Tongue (tissue), 2 donors: Measurements from ENCODE around the gene SCIMP. TPM values are rescaled to one million over a fixed set of nuclear protein-coding genes. Genes with fewer than 3 reads are reported as not detected.
A peak's percentile ranks its signal among the peaks of the same experiment; 100 is the strongest.
"Not testable (repeated sequence)": the region's sequence is repeated elsewhere in the genome, so short reads cannot be mapped to it uniquely, and the experiment has no call there.

ENCODE experiments used
- DNase-seq: peaks from one replicate; pipeline ENCODE4 v3.0.0-alpha.2; 2015
- total RNA-seq: library from RNA; depleted of rRNA; stranded (reverse); fragments of >200 nt; gene quantifications from one replicate; pipeline ENCODE4 v1.2.3, GENCODE V29; 2014

Gene SCIMP
- total RNA-seq, 1 donor from 2014 or later: not detected

- no peak for DNase-seq
These were observed 2.9 kb upstream of the SCIMP start for GRCh38 chr17:5237541-5238016.

GRCh38 chr17:5236938-5237540, 2.4 kb upstream of the SCIMP start:
- no peak for DNase-seq

GRCh38 chr17:5233492-5233891, 1.2 kb downstream of the SCIMP start:
- DNase-seq: not testable (repeated sequence)

- no peak for DNase-seq
These were observed 7.5 kb downstream of the SCIMP start for GRCh38 chr17:5226940-5227878.

- no peak for DNase-seq
These were observed 8.8 kb downstream of the SCIMP start for GRCh38 chr17:5225668-5226457.

GRCh38 chr17:5221912-5222311, 12.7 kb downstream of the SCIMP start:
- not testable (repeated sequence) for DNase-seq

- no peak for DNase-seq
These were observed 14.6 kb downstream of the SCIMP start for GRCh38 chr17:5220074-5220473.

- DNase-seq: no peak
These were observed 15.1 kb downstream of the SCIMP start for GRCh38 chr17:5219536-5219935.

GRCh38 chr17:5217562-5217961, 17.1 kb downstream of the SCIMP start:
- not testable (repeated sequence) for DNase-seq

- DNase-seq: no peak
These were observed 23.2 kb downstream of the SCIMP start for GRCh38 chr17:5211458-5211857.

GRCh38 chr17:5210614-5211252, 23.9 kb downstream of the SCIMP start:
- DNase-seq: no peak

GRCh38 chr17:5210091-5210490, 24.6 kb downstream of the SCIMP start:
- no peak for DNase-seq

GRCh38 chr17:5209396-5209795, 25.3 kb downstream of the SCIMP start:
- no peak for DNase-seq

GRCh38 chr17:5203908-5204294, 30.8 kb downstream of the SCIMP start:
- DNase-seq: no peak

- DNase-seq: no peak
These were observed 31.3 kb downstream of the SCIMP start for GRCh38 chr17:5203178-5203907.

GRCh38 chr17:5201011-5201410, 33.6 kb downstream of the SCIMP start:
- DNase-seq: no peak

GRCh38 chr17:5200360-5200759, 34.3 kb downstream of the SCIMP start:
- DNase-seq: no peak

GRCh38 chr17:5198472-5198871, 36.2 kb downstream of the SCIMP start:
- no peak for DNase-seq

- DNase-seq: no peak
These were observed 40.3 kb downstream of the SCIMP start for GRCh38 chr17:5194346-5194745.

GRCh38 chr17:5191541-5192417, 42.9 kb downstream of the SCIMP start, which contains the start of gene ZNF594:
ZNF594 (minus strand) TSS chr17:5191868; CDS start chr17:5184256, 7,612 bp downstream.
- DNase-seq: peak; percentile 98
